Nucleus accumbens (tissue), 56 donors: ENCODE results near the gene USH2A.

Source experiments
- DNase-seq, 56 donors: peaks; one replicate each; lab custom pipeline; 2025; lab: John Stamatoyannopoulos, UW

USH2A gene

DNA sequence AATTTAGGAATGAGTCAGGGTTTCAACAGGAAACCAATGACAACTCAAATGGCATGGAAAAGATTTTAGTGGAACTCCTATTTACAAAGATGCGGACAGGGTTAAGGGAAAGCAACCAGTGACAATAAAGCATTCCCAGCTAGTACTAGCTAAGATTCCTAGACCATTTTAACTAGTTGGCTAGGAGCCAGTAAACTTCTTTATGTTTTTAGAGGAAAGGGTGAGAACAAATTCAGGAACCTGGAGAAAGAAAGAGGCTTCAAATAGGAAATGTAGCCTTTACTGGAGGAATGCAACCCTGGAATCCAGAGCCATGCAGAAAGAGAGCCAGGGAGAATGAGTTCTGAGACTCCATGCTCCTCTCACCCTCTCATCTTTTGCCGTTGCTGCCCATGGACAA, 439.6 kb downstream of the USH2A start:
- no peak for DNase-seq

DNA sequence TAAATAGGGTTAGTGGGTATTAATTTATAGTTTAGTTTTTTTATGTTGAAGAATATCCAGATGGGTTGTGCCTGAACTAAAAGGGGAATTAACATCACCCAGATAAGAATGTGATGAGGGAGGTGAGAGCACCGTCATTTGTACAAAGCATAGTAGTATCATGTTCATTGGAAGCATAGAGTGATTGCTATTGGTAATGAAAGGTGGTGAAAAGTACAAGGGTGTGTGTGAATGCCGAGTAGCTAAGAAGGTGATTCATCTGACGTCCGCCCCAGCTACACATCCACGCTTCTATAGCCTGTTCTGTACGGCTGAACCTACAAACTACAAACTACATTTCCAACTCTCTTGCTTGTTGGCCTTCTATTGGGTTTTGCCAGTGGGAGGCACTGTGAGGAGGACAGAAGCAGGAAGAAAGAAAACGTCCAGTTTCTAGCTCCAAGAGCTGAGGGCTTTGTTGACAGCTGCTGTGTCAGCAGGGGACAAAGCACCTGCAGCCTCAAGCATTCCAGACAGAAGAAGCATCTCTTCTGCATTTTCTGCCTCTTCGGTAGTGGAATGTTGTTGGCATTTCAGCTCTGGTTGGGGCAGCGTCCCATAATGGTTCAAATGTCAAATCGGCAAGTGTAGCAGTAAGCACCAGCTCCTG, 451.3 kb downstream of the USH2A start:
- DNase-seq: no peak

DNA sequence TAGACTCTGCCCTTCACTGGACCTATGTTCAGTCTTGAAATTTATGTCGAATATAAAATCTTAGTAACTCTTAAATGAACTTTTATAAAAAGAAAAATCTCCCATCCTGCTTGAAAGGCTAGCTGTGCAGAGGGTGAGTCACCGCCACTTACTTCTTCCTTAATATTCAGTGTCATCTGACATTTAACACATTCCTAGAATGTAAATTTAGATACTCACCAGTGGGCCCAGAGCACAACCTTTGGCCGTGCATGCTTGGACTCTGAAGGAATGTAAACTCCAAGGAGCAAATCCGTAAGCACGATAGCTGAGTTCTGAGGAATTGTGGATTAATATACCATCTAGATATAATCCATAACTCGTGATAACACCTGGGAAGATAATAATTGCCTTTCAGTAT, 452.8 kb downstream of the USH2A start:
- no peak for DNase-seq

DNA sequence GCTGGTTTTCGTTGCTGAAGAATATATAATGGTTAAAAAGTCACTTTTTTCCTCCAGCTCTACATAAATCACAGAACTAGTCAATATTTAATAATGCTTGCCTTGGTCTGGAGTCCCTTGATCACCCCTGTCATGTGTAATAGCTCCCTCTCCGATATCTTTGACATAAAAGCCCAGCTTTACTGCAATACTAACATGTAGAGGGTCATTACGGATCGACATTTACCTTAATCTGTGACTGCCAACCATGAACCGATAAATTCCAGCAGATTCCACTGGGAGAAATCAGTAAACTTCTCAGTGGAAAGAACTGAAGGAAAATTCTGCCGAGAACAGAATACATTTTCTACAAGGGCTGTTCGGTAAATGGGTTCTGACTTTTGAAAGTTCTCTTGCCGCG, 459.6 kb downstream of the USH2A start:
- DNase-seq: no peak

DNA sequence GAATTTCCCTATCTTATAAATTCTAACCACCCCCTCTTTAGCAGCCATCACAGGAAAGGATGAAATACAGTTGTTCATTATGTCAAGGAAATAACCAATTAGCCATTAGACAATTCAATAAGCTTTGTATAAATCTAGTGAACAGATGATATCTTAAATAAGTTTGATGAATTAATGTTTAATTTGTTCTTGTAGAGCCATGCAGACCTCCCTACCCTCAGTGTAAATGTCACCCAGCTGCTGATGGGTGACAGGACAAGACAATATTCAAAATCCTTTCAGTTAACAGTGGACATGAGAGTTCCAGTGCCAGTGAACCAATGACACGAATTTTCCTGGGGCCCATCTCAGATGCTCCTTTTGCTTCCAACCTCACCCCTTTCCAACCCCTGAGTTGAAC, 460.2 kb downstream of the USH2A start:
- DNase-seq: no peak

DNA sequence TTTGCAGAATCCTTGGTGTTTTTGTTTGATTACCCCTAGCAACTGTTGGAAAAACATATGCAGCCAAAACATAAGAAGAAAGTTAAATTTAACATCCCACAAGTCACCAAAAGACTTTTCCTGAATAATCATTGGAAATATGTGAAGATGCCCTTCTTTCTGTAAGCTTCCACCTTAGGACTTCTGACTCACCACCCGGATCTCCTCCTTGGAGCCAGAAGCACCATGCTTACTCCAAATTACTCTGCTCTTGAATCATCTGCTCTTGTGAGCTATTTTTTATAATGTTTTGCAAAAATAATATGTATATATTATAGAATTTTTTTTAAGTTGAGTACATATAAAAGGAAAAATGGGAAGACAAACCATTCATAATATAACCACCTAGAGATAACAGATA, 464.4 kb downstream of the USH2A start:
- no peak for DNase-seq

DNA sequence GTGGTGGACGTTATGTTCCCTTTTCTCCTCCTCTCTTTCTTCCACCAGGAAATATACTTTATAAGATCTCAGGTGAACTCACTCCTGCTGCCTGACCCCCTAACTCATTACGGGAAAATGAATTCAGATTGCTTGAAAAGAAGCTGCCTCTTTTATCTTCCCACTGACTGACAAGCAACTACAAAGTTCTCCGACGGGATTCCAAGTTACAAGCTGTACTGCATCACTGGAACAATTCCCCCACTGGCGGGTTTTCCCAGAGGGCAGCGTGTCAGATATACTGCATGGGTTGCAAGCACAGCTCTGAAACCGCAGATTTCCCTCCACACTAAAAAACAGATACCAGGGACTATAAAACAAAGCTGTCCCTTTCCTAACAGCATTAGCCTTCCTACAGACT, 465.6 kb downstream of the USH2A start:
- DNase-seq: no peak

DNA sequence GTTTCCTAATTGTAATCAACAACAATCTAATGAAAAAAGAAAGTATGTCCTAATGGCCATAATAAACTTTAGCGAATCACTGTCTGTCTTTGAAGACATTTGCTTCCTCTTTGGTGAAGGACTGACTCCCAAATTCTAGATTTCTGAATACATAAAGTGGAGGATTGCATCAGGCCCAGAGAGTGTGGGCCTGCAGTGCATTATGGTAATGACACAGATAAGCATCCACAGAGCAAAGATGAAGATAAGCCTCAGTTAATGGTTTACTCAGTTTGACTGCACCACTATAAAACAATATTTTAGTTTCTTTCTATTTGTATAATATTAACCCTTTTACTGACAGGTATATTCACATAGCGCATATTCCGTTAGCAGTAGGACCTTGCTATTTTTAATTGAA, 490.7 kb downstream of the USH2A start:
- no peak for DNase-seq

DNA sequence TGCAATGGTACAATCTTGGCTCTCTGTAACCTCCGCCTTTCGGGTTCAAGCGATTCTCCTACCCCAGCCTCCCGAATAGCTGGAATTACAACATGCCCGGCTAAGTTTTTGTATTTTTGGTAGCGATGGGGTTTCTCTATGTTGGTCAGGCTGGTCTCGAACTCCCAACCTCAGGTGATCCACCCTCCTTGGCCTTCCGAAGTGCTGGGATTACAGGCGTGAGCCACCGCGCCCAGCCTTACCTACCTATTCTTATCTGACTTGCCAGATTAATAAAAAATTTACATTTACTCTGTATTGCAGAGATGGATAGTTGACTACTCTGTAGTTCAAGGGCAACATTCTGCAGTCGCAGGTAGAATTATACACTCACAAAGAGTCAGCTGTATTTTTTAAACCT, 496.6 kb downstream of the USH2A start:
- DNase-seq: no peak

DNA sequence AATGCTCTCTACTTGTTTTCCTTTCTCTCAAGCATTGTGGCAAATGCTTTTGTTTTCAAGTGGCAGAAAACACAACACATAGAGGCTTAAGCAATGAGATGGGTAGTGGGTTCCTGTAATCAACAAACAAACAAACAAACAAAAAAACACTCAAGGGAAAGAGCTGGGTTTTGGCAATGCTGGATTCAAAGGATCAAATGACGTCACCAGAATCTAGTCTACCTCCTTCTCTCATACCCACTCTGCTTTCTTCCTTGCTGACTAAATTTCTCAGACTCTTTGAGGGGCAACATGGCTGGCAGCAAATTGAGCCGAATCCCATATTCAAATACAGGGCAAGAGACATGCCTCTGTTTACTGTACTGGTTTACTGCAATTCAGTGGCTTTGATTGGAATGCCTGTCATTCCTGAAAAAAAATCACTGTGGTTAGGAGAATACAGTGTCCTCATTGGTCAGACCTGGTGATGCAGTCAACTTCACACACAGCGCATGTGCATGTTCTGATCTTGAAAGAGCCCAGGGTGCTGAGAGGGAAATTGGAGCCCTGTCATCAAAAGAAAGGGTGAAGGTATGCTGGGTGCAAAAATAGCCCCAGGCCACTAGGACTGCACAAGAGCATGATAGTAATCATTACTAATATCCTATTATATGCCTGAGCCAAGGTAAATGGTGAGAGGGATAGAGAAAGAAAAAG, 500.0 kb downstream of the USH2A start:
- DNase-seq: no peak

DNA sequence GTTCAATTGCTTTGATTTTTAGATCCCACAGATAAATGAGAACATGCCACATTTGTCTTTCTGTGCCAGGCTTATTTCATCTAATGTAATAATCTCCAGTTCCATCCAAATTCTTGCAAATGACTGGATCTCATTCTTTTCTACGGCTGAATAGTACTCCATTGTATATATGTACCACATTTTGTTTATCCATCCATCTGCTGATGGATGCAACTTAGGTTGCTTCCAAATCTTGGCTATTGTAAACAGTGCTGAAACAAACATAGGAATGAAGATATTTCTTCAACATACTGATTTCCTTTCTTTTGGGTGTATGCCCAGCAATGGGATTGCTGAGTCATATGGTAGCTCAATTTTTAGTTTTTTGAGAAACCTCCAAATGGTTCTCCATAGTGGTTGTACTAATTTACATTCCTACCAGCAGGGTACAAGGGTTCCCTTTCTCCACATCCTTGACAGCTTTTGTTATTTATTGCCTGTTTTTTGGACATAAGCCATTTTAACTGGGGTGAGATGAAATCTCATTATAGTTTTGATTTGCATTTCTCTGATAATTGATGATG, 511.8 kb downstream of the USH2A start:
- DNase-seq: no peak

DNA sequence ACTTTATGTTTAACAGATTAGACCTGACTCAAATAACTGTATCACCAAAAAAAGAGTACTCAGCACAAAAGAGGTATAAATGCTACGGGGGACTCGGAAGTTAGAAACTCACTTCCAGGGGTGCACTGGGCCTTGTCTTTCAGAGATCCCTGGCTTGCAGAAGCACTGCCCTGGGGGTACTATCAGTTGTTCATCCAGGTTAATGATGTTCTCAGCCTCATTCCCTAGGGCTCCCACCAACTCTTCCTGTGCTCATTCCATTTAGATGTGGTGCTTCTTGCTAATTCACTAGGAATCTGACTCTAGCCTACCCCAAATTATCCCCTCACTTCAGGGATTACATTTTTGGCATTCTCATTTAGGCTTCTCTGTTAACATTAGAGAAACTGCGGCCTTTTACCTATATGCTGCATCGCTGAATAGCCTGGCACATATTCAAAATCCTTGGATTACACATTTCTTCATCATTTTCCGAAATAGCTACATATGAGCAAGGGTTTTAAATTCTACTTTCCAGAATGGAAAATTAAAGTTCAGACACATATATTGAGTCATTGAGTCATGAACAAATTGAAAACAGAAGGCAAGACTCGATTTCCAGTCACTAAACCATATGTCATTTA, 517.6 kb downstream of the USH2A start:
- DNase-seq: no peak

DNA sequence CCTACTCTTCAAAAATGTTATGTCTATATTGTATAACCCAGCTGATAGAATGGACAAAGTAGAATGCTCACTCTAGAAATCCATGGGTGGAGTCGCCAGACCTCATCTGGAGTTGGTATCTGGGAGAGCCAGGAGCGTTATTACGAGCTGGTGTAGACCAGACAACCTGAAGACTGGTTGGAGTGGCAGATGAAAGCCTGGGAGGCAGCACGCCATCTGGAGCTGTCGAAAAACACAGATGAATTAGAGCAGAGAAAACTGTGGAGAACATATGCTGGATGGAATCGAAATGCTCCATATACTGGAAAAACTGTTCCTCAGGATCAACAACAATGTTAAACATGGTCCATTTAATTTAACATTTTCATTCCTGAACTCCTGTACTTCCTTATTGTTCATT, 522.6 kb downstream of the USH2A start:
- no peak for DNase-seq

DNA sequence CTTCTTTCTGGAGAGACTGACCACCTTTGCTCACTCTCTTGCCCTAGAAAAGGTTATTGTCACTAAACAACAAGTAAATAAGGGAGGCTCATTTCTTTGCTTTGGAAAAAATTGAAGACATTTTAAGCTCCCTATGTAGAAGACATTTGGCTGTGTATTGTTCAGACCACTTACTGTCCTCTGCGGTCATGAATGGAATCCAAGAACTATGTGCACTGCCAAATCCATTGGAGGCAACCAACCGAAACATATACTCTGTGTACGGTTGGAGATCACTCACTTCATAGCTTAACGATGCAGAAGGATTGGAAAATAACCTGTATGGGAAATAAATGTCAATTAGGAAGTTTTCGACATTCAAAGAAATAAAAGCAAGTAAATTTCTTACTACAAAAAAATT, 523.3 kb downstream of the USH2A start:
- DNase-seq: no peak

DNA sequence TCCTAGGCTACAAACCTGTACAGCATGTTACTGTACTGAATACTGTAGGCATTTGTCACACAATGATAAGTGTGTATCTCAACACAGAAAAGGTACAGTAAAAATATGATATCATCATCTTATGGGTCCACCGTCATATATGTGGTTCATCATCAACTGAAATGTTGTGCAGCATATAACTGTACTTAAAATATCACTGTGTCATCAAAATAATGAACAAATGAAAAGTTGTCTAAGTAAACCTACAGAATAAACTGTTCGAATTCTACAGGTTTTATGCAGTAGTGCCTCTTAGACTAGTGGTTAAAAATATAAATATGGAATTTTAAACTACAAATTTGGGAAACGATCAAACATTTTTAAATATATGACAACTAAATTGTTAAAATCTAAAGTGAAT, 527.4 kb downstream of the USH2A start:
- no peak for DNase-seq

DNA sequence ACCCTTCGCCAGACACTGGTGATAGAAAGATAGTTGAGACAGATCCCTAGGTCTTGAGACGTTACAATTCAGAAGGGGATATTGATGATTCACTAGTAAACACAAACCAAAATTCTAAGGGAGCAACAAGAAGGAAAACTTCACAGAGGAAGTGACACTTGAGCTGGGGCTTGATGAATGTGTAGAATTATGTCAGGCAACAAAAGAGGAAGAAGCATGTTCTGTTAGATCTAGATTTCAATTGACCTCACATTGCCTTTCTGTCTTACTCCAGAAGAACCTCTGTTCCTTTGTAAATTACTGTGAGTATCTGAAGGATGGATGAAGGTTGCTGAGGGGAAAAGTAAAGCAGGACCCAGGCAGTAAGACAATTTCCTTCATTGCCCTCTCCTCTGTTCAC, 528.0 kb downstream of the USH2A start:
- DNase-seq: no peak

DNA sequence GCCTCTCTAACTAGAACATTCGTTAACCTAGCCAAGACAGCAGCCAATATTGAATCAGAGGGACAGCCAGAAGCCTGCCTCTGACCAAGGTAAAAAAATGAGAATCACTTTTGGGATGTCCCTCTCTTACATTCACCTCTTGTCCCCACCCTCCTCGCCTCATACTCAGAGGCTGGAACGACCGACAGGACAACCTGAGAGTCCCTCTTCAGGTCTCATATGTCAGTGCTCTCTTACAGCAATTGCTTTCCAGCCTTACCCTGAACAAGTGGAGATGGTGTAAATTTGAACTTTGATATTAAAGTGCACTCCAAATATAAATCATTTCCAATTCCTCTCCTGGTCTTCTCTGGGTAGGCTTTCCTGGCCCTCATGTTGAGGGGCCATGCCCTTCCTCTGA, 528.6 kb downstream of the USH2A start:
- DNase-seq: no peak

DNA sequence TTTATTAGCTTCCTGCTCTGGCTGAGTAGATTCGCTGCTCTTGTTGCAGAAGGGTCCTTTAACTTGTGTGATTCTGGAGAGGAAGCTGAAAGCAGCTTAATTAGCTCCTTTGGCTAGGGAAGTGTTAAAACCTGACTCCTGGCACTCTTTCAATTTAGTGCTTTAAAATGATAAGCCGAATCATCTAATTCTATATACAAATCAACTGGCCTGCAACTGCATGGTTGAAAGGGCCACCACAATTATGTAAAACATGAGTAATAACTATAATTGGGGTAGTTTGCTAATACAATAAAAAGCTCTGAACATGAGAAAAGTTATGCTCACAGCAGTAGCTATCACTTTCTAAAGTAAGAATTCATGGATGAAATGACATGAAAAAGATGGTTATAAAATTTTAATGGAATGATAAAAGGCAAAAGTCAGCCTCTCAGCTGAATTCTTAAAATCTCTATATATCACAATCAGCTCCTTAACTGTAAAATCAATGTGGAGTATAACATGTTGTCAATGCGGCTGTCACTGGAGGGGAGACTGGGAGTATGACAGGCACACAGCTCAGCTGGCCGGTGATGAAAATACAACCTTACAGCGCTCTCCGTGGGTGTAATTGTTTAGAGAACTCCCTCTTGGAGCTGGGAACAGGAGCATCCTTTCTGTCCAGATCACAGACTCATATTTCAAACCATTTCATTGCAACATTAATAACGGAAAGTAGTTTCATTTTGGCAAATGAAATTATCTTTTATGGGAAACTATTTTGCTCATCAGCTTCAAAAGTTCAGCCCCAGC, 531.8 kb downstream of the USH2A start:
- DNase-seq: no peak

DNA sequence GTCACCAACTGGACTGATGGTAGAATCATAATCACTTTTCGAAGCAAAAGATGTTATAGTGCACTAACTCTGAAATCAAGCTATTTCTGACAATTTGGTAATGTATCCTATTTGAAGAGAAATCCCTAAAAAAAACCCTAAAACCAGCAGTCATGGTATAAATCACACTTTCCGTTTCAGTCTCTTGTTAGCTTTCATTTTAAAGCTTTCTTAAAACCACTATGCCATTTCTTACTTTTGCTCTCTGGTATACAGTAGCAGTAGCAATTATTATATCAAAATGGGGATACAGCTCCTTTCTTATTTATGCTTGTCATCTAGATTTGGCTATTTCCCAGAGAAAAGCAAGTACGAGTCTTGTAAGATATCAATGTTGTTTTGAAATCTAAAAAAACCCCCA, 532.8 kb downstream of the USH2A start:
- no peak for DNase-seq

DNA sequence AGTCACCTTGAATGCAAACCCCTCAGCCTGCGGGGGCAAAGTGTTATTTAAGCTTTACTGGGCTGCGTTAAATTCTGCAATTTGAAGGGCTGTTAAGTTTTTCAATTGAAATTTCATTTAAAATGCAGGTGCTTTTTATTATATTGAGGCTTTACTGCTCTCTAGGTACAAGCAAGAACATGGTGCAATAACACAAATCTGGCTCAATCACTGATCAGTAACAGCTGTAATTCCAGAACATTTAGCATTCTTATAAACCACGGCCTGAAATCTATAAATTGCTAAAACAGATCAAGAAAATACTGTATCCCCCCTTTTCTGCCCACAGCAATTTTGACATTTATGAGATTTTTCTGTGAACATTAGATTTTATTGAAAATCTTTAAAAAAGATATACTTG, 533.4 kb downstream of the USH2A start:
- no peak for DNase-seq

DNA sequence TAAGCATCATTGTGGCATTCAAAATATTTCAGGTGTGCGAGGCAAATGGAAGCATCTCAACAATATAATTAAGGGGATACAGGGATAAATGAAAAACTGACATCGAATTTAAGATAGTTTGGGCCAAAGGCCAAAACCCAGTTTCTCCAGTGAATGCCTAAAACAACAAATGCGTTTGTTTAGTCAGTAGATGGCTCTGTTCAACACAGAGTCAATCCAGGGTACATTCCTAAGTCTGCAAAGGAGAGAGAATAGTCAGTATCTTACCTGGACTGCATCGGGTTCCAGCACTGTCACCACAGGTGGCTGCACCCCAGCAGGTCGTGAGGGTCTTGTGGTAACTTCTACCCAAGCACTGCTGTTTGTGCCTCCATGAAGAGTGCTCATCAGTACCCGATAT, 535.1 kb downstream of the USH2A start:
- no peak for DNase-seq
